ENCODE results near the gene DNAJA4. TPM values are rescaled to one million over a fixed set of nuclear protein-coding genes. Genes with fewer than 3 reads are reported as not detected.

Gene DNAJA4
- total and polyA plus RNA-seq, 2 of the 8 experiments (the other 6 are each of a cell fraction or from before 2014, with no cell fraction given): 3.6 to 6.2 TPM

DNA sequence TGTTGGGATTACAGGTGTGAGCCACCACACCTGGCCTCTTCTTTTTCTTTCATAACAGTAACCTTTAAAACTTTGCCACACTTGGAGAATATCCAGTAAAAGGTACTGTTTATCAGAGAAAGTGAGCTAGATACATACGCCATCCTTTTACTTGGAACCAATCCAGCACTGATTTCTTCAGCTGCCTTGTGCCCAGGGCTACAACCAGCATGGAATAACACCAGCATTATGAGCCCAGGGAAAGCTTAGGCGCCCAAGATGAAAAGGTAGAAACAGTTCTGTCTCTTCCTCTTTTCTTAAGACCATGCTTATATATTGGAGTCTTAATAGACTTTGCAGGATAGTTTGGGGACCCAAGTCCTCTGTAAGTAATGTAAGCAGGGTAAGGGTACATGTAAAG, 26.7 kb downstream of the DNAJA4 start (continued):
- no peak for TF ChIP-seq ASH2L (IDR thresholded peaks at IDR 0.05; ENCODE audit: low read length)
- TF ChIP-seq KDM5A (IDR thresholded peaks at IDR 0.05; ENCODE audit: low read length): no peak
- no peak for TF ChIP-seq E2F6 (IDR thresholded peaks at IDR 0.05)
